DMS 273 (cell line): Measurements from ENCODE around the gene NOTCH1.

Experiments used
- DNase-seq: peaks from one replicate; lab custom pipeline; 2025; ENCODE audit not compliant: unreplicated experiment; lab: John Stamatoyannopoulos, UW

The NOTCH1 gene

DNA sequence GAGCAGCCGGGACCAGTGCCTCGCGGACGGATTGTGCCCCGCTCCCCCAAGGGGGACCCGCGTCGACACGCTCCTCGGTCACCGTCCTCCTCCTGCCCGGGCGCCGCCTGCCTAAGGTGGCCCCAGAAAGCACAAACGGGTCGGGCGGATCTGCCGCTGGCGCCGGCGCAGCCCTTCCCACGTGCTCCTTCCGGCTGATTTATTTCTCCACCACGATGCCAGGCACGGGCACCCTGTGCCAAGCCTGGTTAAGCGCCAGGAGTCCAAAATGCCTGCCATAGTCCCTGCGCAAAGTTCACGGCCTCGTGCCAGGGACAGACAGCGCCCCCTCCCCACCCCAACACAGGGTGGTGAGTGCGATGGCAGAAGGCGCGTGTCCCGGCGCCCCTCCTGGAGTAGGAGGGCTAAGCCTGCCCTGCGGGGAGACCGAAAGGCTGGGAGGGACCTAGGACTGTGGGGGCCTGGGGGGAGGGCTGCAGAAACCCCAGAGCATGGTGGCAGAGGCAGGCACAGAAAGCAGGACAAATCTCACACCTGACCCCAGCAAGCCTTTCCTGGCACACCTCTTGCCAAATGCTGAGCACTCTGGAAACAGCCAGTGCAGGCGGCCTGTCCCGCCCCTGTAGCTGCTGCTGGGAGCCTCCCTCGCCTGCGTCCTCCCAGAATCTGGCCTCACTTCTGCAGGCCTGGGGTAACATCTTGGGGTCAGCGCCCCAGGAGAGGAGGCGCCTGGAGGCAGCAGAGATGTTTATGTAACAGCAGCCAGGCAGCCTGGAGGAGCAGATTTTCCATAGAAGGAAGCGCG is 1.1 kb upstream of the NOTCH1 start:
- DNase-seq: peak; percentile 80

DNA sequence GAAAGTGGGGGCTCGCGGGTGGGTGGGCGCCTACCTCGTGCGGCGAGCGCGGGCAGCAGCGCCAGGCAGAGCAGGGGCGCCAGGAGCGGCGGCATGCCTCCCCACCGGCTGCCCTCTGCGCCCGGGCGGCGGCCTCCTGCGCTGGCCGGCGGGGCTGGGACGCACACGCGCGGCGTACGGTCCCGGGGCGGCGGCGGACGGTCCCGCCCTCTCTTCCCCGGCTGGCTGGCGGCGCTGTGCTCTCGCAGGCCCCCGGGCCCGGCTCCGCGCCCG is 220 bp downstream of the NOTCH1 start:
- DNase-seq: no peak

DNA sequence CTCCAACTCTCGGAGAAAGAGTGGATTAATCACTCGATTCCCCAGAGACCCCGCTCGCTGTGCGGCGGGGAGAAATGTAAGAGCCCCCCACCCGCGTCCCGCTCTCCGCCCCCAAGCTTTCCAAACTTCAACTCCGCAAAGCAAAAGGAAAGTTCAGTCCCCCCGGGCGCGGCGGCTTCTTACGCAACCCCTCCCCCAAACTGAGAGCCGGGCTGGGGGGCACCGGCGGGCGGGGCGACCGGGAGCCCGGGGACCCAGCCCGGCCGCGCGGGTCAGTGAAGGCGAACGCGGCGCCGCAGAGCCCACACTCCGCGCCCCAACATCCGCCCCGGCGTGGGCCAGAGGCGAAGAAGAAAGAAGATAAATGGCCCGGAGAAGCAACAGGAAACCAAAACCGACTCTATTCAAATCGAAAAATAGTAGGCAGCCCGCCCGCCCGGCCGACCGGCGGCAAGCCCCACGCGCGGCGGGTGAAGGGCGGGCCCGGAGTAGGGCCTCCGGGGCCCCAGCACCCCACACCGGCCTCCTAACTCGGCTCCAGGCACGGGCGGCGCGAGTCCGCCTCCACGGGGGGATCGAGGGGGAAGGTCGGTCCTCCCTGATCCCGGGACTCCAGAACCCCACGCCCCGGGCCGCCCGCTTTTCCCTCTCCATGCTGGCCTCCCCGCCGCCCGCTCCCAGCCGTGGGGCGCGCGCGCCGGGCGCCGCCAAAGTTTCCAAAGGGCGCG is 720 bp downstream of the NOTCH1 start:
- peak; percentile 69 for DNase-seq

DNA sequence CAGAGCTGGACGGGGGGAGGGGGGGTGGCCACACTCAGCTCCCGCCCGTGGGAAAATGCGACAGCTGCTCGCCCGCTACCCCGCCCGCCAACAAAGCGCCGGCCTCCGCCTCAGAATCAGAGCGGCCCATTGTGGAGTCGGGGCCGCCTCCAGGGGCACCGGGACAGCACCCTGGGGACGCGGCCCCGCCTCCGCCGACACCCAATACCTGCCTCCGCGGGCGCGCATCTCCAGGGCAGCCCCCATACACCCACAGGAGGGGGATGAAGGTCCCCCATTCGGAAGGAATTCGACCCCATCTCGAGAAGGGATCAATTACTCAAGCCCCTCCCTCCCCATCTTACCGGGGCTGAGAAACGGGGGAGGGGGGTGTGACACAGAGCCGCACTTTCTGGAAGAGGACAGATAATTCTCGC is 1.3 kb downstream of the NOTCH1 start:
- peak; percentile 72 for DNase-seq

DNA sequence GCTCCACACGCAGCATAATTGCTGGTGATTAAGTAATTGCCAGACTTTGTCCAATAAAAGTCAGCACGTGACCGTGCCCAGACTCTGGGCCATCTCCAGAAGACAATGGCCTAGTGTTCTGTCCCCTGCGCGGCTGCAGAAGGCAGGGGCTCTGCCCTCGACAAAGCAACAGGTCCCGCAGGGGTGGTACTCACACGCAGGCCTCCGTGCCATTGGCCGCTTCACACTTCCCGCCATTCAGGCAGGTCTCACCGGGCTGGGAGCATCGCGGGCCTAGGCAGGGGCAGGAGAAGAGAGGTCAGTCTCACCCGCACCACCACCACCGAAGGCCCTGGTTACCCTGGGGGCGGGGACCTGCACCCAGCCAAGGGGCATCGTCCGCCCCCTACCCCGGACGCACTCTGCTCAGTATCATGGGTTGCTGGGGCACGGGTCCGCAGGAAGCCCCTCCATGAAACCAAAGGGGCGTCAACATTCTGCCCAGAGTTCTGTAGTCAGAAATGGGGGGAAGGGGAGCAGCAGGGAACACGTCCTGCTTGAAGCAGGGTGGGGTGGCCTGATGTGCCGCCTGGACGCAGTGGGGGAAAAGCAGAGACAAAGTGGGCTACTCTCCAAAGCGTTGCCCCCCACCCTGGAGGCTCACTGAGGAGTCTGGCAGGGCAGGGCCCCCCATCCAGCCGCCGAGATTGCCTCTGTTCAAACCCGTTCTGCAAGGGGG is 1.9 kb downstream of the NOTCH1 start:
- no peak for DNase-seq

DNA sequence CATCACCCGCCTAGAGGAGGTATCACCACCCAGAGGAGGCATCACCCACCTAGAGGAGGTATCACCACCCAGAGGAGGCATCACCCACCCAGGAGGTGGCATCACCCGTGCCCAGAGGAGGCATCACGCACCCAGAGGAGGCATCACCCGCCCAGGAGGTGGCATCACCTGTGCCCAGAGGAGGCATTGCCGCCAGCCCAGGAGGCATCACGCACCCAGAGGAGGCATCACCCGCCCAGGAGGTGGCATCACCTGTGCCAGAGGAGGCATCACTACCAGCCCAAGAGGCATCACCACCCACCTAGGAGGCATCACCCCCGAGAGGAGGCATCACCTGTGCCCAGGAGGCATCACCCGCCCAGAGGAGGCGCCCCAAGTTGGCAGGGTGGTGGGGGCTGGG is 2.6 kb downstream of the NOTCH1 start:
- DNase-seq: no peak

DNA sequence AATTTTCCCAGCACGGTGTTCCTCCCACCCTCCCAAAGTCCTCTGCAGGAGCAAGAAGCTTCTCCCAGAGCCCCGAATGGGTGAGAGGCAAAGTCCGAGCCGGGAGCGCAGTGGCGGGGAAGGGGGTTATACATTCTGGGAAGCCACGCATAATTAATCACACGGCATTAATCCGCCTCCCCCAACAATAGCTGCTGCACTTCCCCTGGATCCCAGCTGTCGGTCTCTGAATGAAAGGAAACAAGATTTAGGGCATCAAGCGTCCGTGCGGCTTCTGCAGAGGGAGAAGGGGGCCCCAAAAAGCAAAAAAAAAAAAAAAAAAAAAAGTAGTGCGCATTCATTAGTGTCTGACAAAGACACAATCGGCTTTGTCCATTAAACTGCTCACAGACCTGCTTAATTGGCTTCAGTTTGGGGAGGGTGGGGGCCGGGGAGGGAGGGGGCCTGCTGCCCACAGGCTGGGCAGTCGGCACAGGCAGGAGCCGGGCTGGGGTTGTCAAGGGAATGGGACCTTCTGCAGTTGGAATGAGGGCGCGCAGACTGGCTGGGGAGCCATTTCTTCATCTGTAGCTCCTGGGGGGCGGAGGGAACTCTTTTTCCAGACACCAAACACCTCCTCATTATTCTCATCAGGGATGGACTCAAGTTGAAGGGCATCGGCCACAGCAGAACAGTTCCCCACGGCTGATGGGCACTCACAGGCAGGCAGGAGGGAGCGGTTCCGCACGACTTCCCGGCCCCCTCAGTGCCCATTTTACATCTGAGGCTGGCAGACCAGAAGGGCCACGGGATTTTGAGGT is 3.4 kb downstream of the NOTCH1 start:
- DNase-seq: no peak

DNA sequence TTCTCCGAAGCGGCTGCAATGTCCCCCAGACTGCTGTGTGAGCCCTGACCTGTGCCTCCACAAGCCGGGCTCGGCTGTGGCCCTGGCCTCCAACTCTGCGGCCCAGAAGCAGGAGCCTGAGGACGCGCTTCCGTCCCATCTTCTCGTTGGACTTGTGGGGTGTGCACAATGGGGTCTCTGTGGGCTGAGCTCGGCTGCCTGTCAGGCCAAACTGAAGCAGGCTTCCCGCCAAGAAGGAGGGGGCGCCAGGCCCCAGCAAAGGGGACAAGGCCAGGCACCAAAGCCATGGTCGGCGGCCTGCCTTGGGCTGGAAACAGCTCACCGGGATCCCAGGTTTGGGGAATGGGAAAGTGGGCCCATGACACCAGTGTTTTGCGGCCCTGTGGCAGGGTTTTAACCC is 4.1 kb downstream of the NOTCH1 start:
- no peak for DNase-seq

DNA sequence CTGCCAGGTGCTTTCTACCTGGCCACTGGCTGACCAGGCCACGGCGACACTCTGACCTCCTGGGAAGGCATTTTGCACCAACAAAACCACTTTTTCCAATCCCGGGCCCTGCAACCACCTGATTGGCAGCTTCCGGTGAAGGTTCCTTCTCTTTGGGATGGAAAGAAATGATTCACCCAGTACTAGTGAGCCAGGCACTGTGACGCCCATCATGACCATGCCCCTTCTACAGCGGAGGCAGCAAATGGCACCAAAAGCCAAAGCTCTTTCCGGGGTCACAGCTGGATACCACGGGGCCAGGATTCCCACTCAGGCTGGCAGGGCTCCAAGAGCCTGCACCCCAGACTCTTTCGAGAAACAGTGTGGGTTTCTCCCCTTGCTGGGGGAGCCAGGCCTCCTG is 4.7 kb downstream of the NOTCH1 start:
- DNase-seq: no peak

DNA sequence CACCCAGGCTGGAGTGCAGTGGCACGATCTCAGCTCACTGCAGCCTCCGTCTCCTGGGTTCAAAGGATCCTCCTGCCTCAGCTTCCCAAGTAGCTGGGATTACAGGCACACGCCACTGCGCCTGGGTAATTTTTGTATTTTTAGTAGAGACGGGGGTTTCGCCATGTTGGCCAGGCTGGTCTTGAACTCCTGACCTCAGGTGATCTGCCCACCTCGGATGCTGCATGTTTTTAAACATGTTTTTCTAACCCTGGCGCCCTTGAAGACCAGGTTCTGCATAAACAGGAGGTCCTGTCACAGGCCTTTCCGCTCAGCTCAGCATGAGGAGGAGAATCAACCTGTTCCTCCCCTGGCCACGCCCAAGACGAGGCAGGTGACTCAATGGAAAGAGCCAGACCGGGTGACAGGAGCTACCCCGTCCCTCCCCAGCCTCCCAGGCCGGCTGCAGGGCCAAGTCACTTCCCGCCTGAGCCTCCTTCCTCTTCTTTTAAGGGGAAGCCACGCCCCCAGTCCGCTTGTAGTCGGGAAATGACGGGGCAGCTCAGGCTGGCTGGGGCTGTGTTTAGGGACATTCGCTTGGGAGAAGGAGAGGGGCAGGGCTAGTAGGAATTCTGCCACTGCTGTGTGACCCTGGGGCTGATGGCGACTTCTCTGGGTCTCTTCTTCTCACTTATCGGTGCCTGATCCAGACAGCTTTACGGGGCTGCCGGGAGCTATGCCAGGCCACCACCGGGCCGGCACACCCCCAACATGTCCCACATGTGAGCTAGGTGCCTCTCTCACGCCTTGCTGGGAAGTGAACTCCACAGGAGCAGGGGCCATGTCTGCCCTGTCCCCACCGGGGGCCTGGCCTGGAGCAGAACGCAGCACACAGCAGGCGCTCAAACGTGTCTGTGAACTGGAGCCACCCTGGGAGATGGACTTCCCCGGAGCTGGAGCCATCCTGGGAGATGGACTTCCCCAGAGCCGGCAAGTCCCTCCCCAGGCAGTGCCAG is 6.1 kb downstream of the NOTCH1 start:
- no peak for DNase-seq

DNA sequence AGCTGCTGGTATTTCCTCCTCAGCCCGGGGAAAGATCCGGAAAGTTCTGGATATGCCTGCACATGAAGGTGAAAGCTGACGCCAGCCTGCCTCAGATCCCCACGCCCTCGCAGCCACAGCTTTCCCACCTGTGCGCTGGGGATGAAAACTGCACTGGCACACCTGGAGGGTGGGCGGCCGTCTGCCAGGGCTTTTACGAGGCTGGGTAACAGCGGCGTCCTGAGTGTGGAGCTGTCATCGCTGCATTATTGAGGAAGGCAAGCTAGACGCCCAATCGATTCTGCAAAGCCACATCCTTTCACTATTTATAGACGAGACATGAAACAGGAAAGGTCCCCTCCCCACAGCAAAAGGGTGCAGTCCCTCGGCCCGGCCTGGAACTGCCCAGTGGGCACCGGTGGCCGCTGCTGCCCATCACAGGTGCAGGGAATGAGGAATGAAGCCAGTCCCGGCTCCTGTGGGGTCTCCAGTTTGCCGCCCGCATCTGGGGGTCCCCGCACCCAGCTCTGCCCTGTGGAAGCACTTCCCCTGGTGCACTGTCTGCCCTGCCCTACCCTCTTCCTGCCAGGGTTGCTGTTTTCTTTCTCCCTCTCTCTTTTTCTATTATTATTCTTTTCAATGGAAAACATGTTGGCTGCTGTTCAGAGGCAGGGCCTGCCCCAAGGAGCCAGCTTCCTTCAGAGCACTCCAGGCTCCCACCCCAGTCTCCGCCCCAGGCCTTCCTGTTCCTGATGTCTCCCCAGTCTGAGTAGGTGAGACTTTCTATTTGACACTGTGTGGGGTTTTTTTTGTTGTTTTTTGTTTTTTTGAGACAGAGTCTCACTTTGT is 7.0 kb downstream of the NOTCH1 start:
- DNase-seq: no peak

DNA sequence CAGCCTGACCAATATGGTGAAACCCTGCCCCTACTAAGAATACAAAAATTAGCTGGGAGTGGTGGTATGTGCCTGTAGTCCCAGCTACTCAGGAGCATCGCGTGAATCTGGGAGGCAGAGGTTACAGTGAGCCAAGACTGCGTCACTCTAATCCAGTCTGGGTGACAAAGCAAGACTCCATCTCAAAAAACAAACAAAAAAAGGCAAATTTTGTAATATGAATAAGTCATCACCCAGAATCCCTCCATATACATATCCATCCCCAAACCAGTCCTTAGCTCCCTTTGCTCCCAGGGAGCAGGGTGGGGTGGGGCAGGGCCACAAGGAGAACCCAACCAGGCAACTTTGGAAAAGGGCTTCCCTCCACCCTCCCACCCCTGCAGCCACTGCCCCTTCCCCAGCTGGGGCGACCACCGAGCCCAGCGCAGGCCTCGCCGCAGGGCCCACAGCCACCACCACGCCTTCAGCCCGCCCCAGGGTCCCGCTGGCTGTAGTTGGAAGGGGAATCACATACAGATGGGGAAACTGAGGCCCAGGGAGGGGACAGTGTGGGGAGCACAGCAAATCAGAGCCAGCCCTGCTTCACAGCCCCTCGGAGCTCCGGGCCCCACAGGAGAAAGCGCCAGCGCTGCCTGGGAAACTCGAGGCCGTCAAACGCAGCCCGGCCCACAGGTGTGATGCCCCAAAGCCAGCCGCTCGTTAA is 7.8 kb downstream of the NOTCH1 start:
- DNase-seq: no peak

DNA sequence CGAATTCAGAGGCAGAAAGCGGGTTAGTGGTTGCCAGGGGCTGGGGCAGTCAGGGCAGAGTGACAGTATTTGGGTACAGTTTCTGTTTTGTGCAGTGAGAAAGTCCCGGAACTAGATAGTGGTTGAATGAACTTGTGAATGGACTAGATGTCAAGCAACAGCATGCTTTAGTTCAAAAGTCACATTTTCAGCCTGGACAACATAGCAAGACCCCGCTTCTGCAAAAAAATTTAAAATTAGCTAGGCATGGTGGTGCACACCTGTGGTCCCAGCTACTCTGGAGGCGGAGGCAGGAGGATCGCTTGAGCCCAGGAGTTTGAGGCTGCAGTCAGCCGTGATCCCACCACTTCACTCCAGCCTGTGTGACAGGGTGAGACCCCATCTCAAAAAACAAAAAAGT is 8.4 kb downstream of the NOTCH1 start:
- no peak for DNase-seq

DNA sequence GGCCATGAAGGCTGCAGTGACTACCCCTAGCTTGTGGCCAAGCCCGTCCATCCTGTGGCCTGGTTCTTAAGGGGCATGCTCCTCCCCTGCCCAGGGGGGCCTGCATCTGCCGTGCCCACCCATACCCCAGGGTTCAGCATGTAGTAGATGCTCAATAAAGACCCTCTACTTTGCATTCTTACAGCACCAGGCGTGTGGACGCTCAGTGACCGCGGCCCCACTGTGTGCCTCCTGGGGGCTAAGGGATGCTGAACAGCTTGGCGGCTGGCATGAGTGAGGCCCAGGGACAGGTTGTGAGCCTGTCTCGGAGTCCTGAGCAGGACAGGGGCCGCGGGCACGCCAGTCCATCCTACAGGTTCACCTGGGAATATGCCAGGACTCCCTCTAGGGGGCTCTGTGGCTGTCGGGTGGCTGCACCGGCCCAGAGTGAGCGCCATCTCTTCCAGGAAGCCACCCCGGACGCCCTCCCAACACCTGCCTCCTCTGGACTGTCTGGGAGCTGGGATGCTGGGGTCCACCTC is 9.1 kb downstream of the NOTCH1 start:
- DNase-seq: no peak

DNA sequence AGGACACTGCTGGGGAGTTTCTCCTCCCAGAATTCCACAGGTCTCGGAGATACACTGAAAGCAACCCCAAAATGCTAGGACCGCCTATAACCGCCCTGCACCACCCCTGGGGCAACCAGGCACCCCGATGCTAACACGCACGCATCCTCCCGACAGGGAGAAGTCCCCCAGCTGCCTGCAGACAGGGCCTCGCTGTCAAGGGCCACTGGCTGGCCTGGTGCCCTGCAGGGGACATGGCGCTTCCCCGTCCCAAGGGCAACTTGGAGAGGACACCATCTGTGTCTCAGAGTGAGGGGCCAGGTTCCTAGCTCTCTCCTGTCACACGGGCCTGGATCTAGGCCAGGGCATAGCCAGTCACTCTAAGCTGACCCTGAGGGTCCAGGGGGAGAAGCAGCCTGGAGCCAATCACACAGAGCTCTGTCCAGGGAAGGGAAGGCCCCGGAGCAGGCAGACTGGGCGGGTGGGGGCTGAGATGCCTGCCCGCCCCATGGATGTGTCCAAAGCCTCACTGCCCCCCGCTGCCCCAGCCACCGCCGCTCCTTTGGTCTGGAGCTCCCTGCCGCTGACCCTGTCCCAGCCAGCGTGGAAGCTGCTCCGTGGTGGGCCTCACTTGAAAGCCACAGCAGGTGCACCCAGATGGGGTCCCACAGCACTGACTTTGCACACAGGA is 9.7 kb downstream of the NOTCH1 start:
- no peak for DNase-seq

DNA sequence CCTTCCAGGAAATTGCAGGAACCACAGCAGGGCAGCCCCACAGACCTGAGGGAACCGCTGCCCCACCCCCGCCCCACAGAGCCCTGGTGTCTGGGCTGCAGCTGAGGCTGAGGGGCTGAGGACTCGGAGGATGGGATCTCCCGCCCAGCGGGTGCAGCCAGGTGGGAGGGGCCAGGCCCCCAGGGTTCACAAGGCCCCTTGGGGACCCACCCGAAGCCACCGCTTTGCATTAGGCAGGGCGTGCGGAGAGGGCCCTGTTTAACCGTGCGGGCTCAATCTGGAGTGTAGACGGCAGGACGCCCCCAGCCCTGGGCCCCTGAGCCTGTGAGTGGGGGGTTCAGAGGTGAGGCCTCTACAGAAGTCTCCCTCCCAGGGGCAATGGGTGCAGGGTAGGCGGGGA is 10.8 kb downstream of the NOTCH1 start:
- DNase-seq: no peak

DNA sequence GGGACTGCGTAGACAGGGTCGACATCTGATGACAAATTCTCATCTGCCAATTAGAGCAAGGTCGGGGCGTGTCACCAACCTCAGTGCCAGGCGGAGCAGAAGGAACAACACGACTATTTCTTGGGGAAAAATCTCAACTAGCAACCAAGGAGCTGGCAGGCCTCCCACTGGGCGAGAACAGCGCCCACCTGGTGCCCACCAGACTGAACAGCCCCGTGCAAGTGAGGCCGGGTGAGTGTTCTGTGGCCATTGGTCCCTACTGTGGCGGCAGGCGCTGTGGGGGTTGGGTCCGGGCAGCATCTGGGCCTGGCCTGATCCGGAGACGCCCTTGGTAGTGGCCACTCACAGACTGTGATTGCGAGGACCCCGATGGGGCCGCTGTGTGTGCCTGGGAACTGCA is 11.5 kb downstream of the NOTCH1 start:
- DNase-seq: no peak

DNA sequence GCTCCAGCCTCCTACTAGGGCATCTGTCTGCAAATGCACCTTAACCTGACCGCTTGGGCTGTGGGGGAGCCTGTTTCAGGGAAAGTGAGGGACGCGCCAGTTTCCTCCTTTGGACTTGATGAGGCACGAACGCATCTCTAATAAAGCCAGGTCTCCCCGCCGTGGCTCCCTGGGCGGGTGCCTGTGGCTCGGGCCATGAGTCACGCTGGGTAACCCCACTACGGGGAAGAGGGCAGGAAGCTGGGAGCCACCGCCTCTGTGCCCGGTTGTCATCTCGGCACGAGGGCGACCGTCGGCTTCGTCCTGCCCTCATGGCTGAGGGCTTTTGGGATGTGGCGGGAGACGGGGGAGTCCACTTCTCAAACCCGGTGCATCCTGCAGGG is 12.1 kb downstream of the NOTCH1 start:
- DNase-seq: no peak
